Measurements from ENCODE around the gene CYP4F8.

CYP4F8 gene

DNA sequence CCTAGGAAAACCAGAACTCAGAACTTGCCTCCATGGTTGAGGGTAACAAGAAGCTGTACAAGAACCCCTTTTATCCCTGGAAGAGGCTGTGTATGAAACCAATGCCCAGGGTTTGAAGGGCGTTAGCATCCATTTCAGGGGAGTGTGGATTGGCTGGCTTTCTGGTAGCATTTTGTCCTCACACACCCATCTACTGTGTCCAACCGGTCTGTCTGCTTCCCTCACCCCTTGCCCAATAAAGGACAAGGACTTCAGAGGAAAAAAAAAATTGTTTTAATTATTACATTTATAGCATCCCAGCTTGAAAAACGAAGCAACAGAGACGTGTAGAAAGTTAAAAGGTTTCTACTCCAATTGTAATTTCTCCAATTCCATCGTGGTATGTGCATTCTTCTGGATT lies 2.7 kb upstream of the CYP4F8 start:
- H3K36me3 ChIP-seq (ENCODE audit: control insufficient read depth, insufficient read depth, low read length): no peaks in the 10 kb centered on the region
- DNase-seq (ENCODE audit: extremely low read depth, insufficient read length): no peak

DNA sequence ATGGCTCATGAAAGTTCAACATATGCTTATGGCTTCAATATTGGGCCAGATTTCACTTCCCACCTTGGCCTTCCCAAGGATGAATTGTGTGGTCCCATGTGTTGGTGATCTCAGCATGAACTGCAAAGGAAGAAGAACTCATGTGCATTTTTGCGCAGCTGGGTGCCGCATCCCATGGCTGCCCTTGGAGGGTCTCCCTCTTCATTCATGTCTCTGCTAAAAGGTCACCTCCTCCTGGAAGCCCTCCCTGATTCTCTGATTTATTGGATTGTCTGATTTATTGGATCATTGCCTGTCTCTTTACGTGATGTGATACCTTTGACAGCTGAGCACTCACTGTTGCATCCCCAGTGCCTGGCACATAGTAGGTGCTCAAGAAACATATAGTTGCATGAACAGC lies 1.7 kb upstream of the CYP4F8 start:
- no peaks in the 10 kb centered on the region for H3K27me3 ChIP-seq (replicated peaks; ENCODE audit: control insufficient read depth, insufficient read depth, low read length)
- TF ChIP-seq, protein P1, sequence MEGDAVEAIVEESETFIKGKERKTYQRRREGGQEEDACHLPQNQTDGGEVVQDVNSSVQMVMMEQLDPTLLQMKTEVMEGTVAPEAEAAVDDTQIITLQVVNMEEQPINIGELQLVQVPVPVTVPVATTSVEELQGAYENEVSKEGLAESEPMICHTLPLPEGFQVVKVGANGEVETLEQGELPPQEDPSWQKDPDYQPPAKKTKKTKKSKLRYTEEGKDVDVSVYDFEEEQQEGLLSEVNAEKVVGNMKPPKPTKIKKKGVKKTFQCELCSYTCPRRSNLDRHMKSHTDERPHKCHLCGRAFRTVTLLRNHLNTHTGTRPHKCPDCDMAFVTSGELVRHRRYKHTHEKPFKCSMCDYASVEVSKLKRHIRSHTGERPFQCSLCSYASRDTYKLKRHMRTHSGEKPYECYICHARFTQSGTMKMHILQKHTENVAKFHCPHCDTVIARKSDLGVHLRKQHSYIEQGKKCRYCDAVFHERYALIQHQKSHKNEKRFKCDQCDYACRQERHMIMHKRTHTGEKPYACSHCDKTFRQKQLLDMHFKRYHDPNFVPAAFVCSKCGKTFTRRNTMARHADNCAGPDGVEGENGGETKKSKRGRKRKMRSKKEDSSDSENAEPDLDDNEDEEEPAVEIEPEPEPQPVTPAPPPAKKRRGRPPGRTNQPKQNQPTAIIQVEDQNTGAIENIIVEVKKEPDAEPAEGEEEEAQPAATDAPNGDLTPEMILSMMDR (IDR thresholded peaks at IDR 0.05; ENCODE audit: insufficient read depth, low read length, poor library complexity, severe bottlenecking): no peak
- H3K4me3 ChIP-seq (replicated peaks; ENCODE audit: low read depth, low read length): no peak overlapping the region
- no peaks in the 10 kb centered on the region for H3K36me3 ChIP-seq (ENCODE audit: control insufficient read depth, insufficient read depth, low read length)
- DNase-seq (ENCODE audit: extremely low read depth, insufficient read length): no peak

More for the DNA sequence above, 2.7 kb upstream of the CYP4F8 start:
- TF ChIP-seq, protein P1 (IDR thresholded peaks at IDR 0.05; ENCODE audit: insufficient read depth, low read length, poor library complexity, severe bottlenecking): no peak
- Histone ChIP-seq H3K27me3 (replicated peaks; ENCODE audit: control insufficient read depth, insufficient read depth, low read length) (no peaks in the 10 kb centered on the region), H3K4me3 (replicated peaks; ENCODE audit: low read depth, low read length) (no peak overlapping the region)

DNA sequence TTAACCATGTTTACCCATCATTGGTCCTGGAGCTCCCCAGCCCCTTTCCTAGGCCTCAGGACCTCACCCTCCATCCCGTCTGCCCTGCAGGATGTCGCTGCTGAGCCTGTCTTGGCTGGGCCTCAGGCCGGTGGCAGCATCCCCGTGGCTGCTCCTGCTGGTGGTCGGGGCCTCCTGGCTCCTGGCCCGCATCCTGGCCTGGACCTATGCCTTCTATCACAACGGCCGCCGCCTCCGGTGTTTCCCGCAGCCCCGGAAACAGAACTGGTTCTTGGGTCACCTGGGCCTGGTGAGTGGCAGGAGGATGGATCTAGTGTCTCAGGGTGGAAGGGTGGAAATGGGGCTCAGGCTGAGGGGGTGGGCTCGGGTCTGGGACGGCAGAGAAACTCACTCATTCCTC lies 508 bp downstream of the CYP4F8 start:
- no peak for DNase-seq (ENCODE audit: extremely low read depth, insufficient read length)
- TF ChIP-seq, protein P1 (IDR thresholded peaks at IDR 0.05; ENCODE audit: insufficient read depth, low read length, poor library complexity, severe bottlenecking): no peak
- H3K27me3 ChIP-seq (replicated peaks; ENCODE audit: control insufficient read depth, insufficient read depth, low read length): no peaks in the 10 kb centered on the region
- H3K36me3 ChIP-seq (ENCODE audit: control insufficient read depth, insufficient read depth, low read length): no peaks in the 10 kb centered on the region
- no peak overlapping the region for H3K4me3 ChIP-seq (replicated peaks; ENCODE audit: low read depth, low read length)

DNA sequence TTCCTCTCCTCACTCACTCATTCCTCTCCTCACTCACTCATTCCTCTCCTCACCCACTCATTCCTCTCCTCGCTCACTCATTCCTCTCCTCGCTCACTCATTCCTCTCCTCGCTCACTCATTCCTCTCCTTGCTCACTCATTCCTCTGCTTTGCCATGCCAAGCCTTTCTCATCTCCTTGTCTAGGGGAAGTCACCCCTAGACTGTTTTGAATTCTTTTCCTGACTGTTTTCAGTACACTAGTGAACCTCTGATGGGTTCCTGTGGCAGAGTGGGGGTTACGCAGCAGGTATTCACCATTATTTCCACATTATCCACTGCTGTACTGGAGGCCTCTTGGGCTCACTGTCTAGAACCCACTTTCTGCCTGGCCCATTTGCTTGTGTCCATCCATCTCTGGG lies 1.2 kb downstream of the CYP4F8 start:
- no peak for DNase-seq (ENCODE audit: extremely low read depth, insufficient read length)
- Histone ChIP-seq H3K36me3 (ENCODE audit: control insufficient read depth, insufficient read depth, low read length) (no peaks in the 10 kb centered on the region), H3K27me3 (replicated peaks; ENCODE audit: control insufficient read depth, insufficient read depth, low read length) (no peaks in the 10 kb centered on the region), H3K4me3 (replicated peaks; ENCODE audit: low read depth, low read length) (no peak overlapping the region)
- TF ChIP-seq, protein P1 (IDR thresholded peaks at IDR 0.05; ENCODE audit: insufficient read depth, low read length, poor library complexity, severe bottlenecking): no peak

DNA sequence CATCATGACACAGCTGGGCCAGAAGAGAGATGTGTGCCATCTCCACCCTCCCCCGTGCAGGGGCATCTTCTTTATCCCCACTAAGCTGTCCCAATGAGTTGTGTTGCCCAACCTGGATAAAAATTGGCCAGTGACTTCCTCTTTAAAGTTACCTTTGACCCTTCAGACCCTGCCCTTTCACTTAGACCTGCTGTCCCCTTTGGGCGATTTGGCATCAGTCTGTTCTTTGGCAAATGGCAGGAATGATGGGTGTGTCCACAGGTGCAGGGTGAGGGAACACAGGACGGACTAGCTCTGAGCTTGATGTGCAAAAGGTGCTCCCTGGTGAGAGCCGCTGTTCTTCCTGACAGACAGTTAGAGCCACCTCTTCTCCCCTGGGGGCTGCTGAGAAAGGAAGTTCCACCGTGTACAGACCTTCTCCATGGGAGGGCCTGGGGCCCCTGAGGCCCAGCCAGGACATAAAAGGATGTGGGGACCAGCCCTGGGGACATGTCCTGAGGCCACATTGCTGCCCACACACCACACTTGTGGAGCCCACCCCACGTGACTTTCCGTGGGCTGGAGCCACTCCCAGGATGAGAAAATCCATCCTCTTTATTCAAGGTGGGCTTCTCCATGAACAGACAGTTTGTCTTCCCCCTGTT lies 1.7 kb downstream of the CYP4F8 start:
- H3K4me3 ChIP-seq (replicated peaks; ENCODE audit: low read depth, low read length): no peak overlapping the region
- H3K27me3 ChIP-seq (replicated peaks; ENCODE audit: control insufficient read depth, insufficient read depth, low read length): no peaks in the 10 kb centered on the region
- DNase-seq (ENCODE audit: extremely low read depth, insufficient read length): no peak
- TF ChIP-seq, protein P1 (IDR thresholded peaks at IDR 0.05; ENCODE audit: insufficient read depth, low read length, poor library complexity, severe bottlenecking): no peak
- H3K36me3 ChIP-seq (ENCODE audit: control insufficient read depth, insufficient read depth, low read length): no peaks in the 10 kb centered on the region

DNA sequence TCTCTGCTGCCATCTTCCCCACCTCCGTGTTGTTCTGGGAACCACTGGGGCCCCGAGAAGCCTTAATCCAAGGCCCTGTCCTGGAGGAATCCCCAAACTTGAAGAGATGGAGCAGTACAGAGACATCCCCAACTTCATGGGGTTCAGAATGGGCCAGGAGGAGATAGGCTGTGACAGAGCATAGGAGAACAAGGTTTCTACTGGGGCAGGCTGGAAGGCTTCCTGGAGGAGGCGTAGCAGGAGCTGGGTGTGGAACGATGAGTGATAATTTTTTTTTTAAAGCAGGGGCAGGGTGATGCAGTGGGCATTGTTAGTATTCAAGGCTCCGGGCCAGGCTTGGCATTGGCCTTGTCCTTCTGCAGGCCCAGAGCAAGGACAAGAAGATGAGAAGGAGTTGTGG lies 3.3 kb downstream of the CYP4F8 start:
- DNase-seq (ENCODE audit: extremely low read depth, insufficient read length): no peak
- Histone ChIP-seq H3K36me3 (ENCODE audit: control insufficient read depth, insufficient read depth, low read length) (no peaks in the 10 kb centered on the region), H3K27me3 (replicated peaks; ENCODE audit: control insufficient read depth, insufficient read depth, low read length) (no peaks in the 10 kb centered on the region), H3K4me3 (replicated peaks; ENCODE audit: low read depth, low read length) (no peak overlapping the region)
- TF ChIP-seq, protein P1 (IDR thresholded peaks at IDR 0.05; ENCODE audit: insufficient read depth, low read length, poor library complexity, severe bottlenecking): no peak

All from GM06990 (cell line).